Ascending aorta (tissue), 2 donors: Measurements from ENCODE around the gene ZNF263. TPM values are rescaled to one million over a fixed set of nuclear protein-coding genes. Genes with fewer than 3 reads are reported as not detected.
"Not testable (repeated sequence)": the region's sequence is repeated elsewhere in the genome, so short reads cannot be mapped to it uniquely, and the experiment has no call there.

ENCODE experiments used
- DNase-seq, 2 donors: peaks; one replicate each; pipeline ENCODE4 v3.0.0-alpha.2; 2019; ENCODE audit warnings: low spot score in 2 of 2
- H3K27ac ChIP-seq, 2 donors: fragments of 200-600 bp; sonication (generic); one replicate each; pipeline ENCODE4 v1.5.1; 2016 to 2017; ENCODE audit warnings: mild to moderate bottlenecking in 1 of 2
- H3K27me3 ChIP-seq: fragments of 200-600 bp; sonication (generic); one replicate; pipeline ENCODE4 v1.5.1; 2017
- H3K36me3 ChIP-seq, 2 donors: fragments of 200-600 bp; sonication (generic); one replicate each; pipeline ENCODE4 v1.5.1; 2016
- H3K4me1 ChIP-seq, 2 donors: fragments of 200-600 bp; sonication (generic); one replicate each; pipeline ENCODE4 v1.5.1; 2016 to 2017; ENCODE audit warnings: mild to moderate bottlenecking in 1 of 2
- H3K4me3 ChIP-seq, 2 donors: fragments of 200-600 bp; sonication (generic); one replicate each; pipeline ENCODE4 v1.5.1; 2016 to 2017; ENCODE audit warnings: mild to moderate bottlenecking in 1 of 2
- H3K9me3 ChIP-seq, 2 donors: fragments of 200-600 bp; sonication (generic); one replicate each; pipeline ENCODE4 v1.5.1; 2016
- intact Hi-C: fragments of 100-400 bp; cut with DNase I; formaldehyde crosslinking; loops from one replicate; pipeline ENCODE4 v1.15.1; 2023
- total RNA-seq: library from RNA; depleted of rRNA; stranded (reverse); fragments of >200 nt; gene quantifications from one replicate; pipeline ENCODE4 v1.1.0, GENCODE V29; 2016
- TF ChIP-seq, protein P1 (sequence below), 3 experiments: fragments of 200-600 bp in 2 of 3; fragments of 450-650 bp in 1 of 3; sonication (generic) in 2 of 3; IDR thresholded peaks; one replicate each; pipeline ENCODE4 v1.5.1; 2016 to 2019; ENCODE audit warnings: antibody characterized with exemption in 3 of 3, mild to moderate bottlenecking in 1 of 3, moderate library complexity in 1 of 3

Gene ZNF263
- total RNA-seq, 1 donor from 2014 or later = 61.8 TPM

DNA sequence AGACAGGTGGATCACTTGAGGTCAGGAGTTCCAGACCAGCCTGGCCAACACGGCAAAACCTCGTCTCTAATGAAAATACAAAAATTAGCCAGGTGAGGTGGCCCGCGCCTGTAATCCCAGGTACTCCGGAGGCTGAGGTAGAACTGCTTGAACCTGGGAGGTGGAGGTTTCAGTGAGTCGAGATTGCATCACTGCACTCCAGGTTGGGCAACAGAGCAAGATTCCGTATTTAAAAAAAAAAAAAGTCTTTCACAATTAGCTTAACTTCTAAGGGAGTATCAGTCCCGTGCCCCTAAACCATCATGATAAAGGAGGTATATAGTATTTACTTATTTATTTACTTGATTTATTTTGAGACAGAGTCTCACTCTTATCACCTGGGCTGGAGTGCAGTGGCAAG, 23.5 kb upstream of the ZNF263 start:
- Histone ChIP-seq H3K27me3 (no peaks in the 10 kb centered on the region), H3K4me1 (peaks cover 0 to 4% of the 10 kb centered on the region in 2 donors), H3K27ac (no peak overlapping the region), H3K9me3 (peaks cover 0 to under 1% of the 10 kb centered on the region in 2 donors), H3K36me3 (no peaks in the 10 kb centered on the region), H3K4me3 (no peak overlapping the region)
- TF ChIP-seq, protein P1, sequence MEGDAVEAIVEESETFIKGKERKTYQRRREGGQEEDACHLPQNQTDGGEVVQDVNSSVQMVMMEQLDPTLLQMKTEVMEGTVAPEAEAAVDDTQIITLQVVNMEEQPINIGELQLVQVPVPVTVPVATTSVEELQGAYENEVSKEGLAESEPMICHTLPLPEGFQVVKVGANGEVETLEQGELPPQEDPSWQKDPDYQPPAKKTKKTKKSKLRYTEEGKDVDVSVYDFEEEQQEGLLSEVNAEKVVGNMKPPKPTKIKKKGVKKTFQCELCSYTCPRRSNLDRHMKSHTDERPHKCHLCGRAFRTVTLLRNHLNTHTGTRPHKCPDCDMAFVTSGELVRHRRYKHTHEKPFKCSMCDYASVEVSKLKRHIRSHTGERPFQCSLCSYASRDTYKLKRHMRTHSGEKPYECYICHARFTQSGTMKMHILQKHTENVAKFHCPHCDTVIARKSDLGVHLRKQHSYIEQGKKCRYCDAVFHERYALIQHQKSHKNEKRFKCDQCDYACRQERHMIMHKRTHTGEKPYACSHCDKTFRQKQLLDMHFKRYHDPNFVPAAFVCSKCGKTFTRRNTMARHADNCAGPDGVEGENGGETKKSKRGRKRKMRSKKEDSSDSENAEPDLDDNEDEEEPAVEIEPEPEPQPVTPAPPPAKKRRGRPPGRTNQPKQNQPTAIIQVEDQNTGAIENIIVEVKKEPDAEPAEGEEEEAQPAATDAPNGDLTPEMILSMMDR (IDR thresholded peaks at IDR 0.05) = no peak
- DNase-seq = no peak
- intact Hi-C loops = loop anchor here (10.0 kb wide), 1 partner anchor 235 kb away; the partner anchor contains the start of genes HCFC1R1, THOC6 and TNFRSF12A

DNA sequence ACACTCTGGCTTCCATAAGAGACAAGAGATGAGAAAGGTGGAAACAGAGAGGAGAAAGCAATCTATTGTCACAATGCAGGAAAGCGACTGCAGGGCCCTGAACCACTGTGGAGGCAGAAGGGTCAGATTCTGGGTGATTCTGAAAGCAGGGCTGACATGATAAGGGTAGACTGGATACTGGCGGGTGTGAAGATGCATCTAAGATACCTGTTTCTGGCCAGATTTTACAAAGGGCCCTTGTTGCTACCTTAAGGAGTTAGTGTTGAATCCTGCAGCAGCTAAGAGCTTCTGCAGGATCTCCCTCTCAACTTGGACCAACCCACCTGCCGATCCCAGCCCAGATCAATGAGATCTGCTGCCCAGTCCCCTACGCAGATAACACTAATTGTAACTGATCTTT, 20.8 kb upstream of the ZNF263 start:
- H3K4me3 ChIP-seq = no peak overlapping the region
- TF ChIP-seq, protein P1 (IDR thresholded peaks at IDR 0.05) = no peak
- no peak for DNase-seq
- no peak overlapping the region for H3K27ac ChIP-seq
- peaks cover 0 to 10% of the 10 kb centered on the region in 2 donors for H3K4me1 ChIP-seq
- peaks cover 3 to 7% of the 10 kb centered on the region in 2 donors for H3K9me3 ChIP-seq
- H3K27me3 ChIP-seq = no peaks in the 10 kb centered on the region
- H3K36me3 ChIP-seq = peaks cover 0 to 4% of the 10 kb centered on the region in 2 donors
- intact Hi-C loops = loop anchor here (10.0 kb wide), 1 partner anchor 238 kb away; the partner anchor contains the start of genes HCFC1R1, THOC6 and TNFRSF12A

DNA sequence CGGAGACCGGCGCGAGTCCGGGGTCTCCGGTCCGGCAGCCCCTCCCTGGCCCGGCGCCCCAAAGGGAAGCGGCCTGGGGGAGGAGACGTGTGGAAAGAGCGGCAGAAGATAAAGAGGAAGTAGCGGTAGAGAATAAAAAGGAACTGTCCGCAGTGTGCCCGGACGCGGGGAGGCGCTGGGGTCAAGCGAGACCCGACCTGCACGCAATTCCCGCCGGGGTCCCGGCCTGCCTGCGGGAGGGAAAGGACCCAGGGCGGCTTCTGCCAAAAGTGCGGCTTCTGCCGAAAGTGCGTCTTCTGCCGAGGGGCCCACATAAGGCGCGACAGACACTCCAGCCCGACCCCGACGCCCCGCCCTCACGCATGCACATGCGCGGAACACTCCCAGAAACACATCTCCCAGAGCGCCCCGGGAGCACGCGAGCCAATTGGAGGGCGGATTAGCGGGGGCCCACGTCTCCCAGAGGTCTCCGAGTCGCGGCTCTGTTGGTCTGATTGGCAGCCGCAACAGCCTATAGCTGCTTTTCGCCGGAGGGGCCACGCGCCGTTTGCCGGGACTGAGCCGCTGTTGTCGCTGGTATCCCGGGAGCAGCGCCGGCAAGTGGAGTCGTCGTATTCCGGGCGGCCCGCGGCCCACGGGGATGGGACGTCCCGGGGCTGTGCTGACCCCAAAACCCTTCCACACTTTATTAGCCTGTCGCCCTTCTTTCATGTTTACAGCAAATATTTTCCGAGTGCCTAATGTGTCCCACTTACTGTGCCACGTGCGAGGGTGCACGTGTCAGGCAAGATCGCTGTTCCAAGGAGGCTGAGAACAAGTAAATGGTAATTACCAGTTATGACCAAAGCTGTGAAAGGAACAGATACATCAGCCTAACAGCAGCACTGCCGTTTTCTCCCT, 18.9 kb upstream of the ZNF263 start:
- intact Hi-C loops = loop anchor here (1.0 to 10.0 kb wide), 7 partner anchors 18 to 240 kb away; partner anchors contain the start of genes CLUAP1, HCFC1R1, THOC6 and TIGD7
- peaks cover 0 to 7% of the 10 kb centered on the region in 2 donors for H3K36me3 ChIP-seq
- TF ChIP-seq, protein P1 (IDR thresholded peaks at IDR 0.05) = peak in 1 of 3 experiments; percentile 33
- peak overlapping the region; percentile 56 to 66 for H3K4me3 ChIP-seq
- DNase-seq = peak; percentile 90 to 98
- peaks cover 0 to 10% of the 10 kb centered on the region in 2 donors for H3K4me1 ChIP-seq
- H3K27ac ChIP-seq = peak overlapping the region; percentile 89 to 94
- peaks cover 3 to 7% of the 10 kb centered on the region in 2 donors for H3K9me3 ChIP-seq
- H3K27me3 ChIP-seq = no peaks in the 10 kb centered on the region

DNA sequence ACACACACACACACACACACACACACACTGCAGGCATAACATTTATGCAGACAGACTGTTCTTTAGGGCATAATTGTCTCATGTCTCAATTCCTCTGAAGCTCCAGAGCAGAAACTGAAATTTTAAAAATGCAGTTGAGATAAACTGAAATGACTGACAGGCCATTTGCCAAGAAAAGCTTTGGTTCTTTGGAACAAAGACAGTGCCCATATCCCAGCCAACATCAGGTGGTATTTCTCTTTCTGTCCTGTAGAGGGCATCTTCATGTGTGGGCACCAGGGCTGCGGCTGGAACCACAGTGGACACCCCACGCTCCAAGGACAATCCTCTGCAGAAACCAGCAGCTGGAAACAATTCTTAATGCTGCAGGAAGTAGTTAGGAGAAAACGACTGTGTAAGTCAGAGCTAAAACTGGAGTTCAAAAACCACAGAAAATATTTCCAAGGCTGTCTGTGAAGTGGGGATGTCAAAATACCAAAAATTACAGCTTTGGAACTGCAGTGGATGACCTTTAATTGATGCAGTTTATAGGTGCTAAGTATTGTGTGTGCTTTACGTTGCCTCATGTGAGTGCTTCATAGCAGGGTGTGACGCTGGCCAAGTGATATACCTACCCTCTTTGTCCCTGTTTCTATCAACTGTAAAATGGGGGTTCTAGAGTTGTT, 16.3 kb upstream of the ZNF263 start:
- H3K4me3 ChIP-seq = no peak overlapping the region
- H3K36me3 ChIP-seq = peaks cover 0 to 7% of the 10 kb centered on the region in 2 donors
- H3K27ac ChIP-seq = no peak overlapping the region
- intact Hi-C loops = loop anchor here (5.0 to 10.0 kb wide), 2 partner anchors 235 to 242 kb away; partner anchors contain the start of genes CLUAP1, HCFC1R1, THOC6 and TNFRSF12A
- H3K4me1 ChIP-seq = peaks cover 0 to 10% of the 10 kb centered on the region in 2 donors
- H3K27me3 ChIP-seq = no peaks in the 10 kb centered on the region
- H3K9me3 ChIP-seq = peaks cover 3 to 7% of the 10 kb centered on the region in 2 donors
- no peak for DNase-seq
- TF ChIP-seq, protein P1 (IDR thresholded peaks at IDR 0.05) = peak; percentile 9 to 50 (median 45)

DNA sequence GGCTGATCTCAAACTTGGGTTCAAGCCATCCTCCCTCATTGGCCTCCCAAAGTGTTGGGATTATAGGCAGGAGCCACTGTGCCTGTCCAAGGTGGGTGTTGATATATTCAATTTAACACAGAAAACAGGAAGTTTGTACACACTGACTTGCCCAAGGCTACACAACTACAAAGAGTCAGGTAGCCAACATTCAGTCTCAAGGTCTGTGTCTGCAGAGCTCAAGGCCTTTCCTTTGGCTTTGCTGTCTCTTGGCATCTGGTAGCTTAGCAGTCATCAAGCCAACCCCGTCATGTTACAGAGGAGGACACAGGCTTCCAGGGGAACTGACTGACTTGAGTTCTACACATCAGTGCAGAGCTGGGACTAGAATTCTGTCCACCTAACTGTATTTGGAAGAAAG, 15.0 kb upstream of the ZNF263 start:
- DNase-seq = no peak
- no peak overlapping the region for H3K4me3 ChIP-seq
- peaks cover 0 to 10% of the 10 kb centered on the region in 2 donors for H3K4me1 ChIP-seq
- H3K9me3 ChIP-seq = peaks cover 3 to 7% of the 10 kb centered on the region in 2 donors
- intact Hi-C loops = loop anchor here (5.0 to 10.0 kb wide), 2 partner anchors 234 to 243 kb away; partner anchors contain the start of genes CLUAP1, HCFC1R1, THOC6 and TNFRSF12A
- H3K36me3 ChIP-seq = peaks cover 0 to 7% of the 10 kb centered on the region in 2 donors
- no peaks in the 10 kb centered on the region for H3K27me3 ChIP-seq
- TF ChIP-seq, protein P1 (IDR thresholded peaks at IDR 0.05) = no peak
- no peak overlapping the region for H3K27ac ChIP-seq

DNA sequence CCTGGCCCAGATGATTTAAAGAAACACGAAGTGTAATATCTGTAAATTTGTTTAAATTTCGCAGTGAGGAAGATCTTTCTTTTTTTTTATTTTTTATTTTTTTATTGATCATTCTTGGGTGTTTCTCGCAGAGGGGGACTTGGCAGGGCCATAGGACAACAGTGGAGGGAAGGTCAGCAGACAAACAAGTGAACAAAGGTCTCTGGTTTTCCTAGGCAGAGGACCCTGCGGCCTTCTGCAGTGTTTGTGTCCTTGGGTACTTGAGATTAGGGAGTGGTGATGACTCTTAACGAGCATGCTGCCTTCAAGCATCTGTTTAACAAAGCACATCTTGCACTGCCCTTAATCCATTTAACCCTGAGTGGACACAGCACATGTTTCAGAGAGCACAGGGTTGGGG, 12.6 kb upstream of the ZNF263 start:
- H3K36me3 ChIP-seq, H3K4me3 ChIP-seq, intact Hi-C loops, H3K4me1 ChIP-seq, H3K27ac ChIP-seq, H3K27me3 ChIP-seq, DNase-seq, H3K9me3 ChIP-seq: not testable (repeated sequence)

DNA sequence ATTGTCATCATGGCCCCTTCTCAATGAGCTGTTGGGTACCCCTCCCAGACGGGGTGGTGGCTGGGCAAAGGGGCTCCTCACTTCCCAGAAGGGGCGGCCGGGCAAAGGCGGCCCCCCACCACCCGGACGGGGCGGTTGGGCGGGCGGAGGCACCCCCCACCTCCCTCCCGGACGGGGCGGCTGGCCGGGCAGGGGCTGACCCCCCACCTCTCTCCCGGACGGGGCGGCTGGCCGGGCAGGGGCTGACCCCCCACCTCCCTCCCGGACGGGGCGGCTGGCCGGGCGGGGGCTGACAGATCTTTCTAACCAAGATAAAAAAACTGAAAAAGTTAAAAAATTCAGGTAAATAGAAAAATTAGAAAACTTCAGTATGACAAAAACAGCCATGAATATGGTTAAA, 12.0 kb upstream of the ZNF263 start:
- DNase-seq, H3K9me3 ChIP-seq, intact Hi-C loops, H3K4me1 ChIP-seq, H3K27me3 ChIP-seq, H3K4me3 ChIP-seq, H3K27ac ChIP-seq, H3K36me3 ChIP-seq: not testable (repeated sequence)
